Astrocyte (in vitro differentiated cells and primary cell): Measurements from ENCODE around the gene PRSS1. TPM values are rescaled to one million over a fixed set of nuclear protein-coding genes. Genes with fewer than 3 reads are reported as not detected.

Source experiments
- DNase-seq: peaks from one replicate; pipeline ENCODE4 v3.0.0-alpha.2; 2010; ENCODE audit warnings: low read depth
- FAIRE-seq: peaks from 2 replicates; lab custom pipeline; 2011; peaks lifted over from hg19 to GRCh38; lab: Jason Lieb, UNC
- H2AFZ ChIP-seq: 2 replicates; pipeline ENCODE4 v1.6.0; 2012; ENCODE audit warnings: low read depth, low read length, inconsistent platforms
- H3K27ac ChIP-seq: 2 replicates; pipeline ENCODE4 v1.5.1; 2011; ENCODE audit warnings: low read depth, low read length, inconsistent platforms
- H3K27me3 ChIP-seq: 2 replicates; pipeline ENCODE4 v1.6.0; 2011; ENCODE audit warnings: low read length, inconsistent platforms; ENCODE audit not compliant: insufficient read depth
- H3K36me3 ChIP-seq: 2 replicates; pipeline ENCODE4 v1.5.1; 2011; ENCODE audit warnings: low read length, inconsistent platforms; ENCODE audit not compliant: insufficient read depth
- H3K4me1 ChIP-seq: 2 replicates; pipeline ENCODE4 v1.5.1; 2011; ENCODE audit warnings: low read length, inconsistent platforms; ENCODE audit not compliant: insufficient read depth
- H3K4me2 ChIP-seq: 2 replicates; pipeline ENCODE4 v1.6.0; 2012; ENCODE audit warnings: low read length, inconsistent platforms
- H3K4me3 ChIP-seq: 2 replicates; pipeline ENCODE4 v1.5.1; 2011; ENCODE audit warnings: low read depth, mild to moderate bottlenecking, low read length, inconsistent platforms; ENCODE audit not compliant: insufficient read depth
- H3K79me2 ChIP-seq: 2 replicates; pipeline ENCODE4 v1.6.0; 2012; ENCODE audit warnings: mild to moderate bottlenecking, low read length, inconsistent platforms; ENCODE audit not compliant: insufficient read depth
- H3K9ac ChIP-seq: 2 replicates; pipeline ENCODE4 v1.6.0; 2012; ENCODE audit warnings: mild to moderate bottlenecking, low read length, inconsistent platforms
- H3K9me3 ChIP-seq: 2 replicates; pipeline ENCODE4 v1.5.1; 2012; ENCODE audit warnings: low read depth, mild to moderate bottlenecking, low read length, inconsistent platforms; ENCODE audit not compliant: insufficient read depth
- H4K20me1 ChIP-seq: 2 replicates; pipeline ENCODE4 v1.6.0; 2012; ENCODE audit warnings: low read length, inconsistent platforms; ENCODE audit not compliant: insufficient read depth
- H3K27ac Mint-ChIP-seq: one replicate; pipeline ENCODE4 v1.8.0; 2021; ENCODE audit warnings: mild to moderate bottlenecking, mixed read lengths; ENCODE audit not compliant: unreplicated experiment
- H3K27me3 Mint-ChIP-seq: one replicate; pipeline ENCODE4 v1.8.0; 2021; ENCODE audit warnings: low read depth, mixed read lengths; ENCODE audit not compliant: unreplicated experiment
- H3K36me3 Mint-ChIP-seq: one replicate; pipeline ENCODE4 v1.8.0; 2021; ENCODE audit warnings: low read depth, mixed read lengths; ENCODE audit not compliant: unreplicated experiment
- H3K4me1 Mint-ChIP-seq: one replicate; pipeline ENCODE4 v1.8.0; 2021; ENCODE audit warnings: low read depth, mixed read lengths; ENCODE audit not compliant: unreplicated experiment
- H3K4me3 Mint-ChIP-seq: one replicate; pipeline ENCODE4 v1.8.0; 2021; ENCODE audit warnings: mild to moderate bottlenecking, moderate library complexity, mixed read lengths; ENCODE audit not compliant: unreplicated experiment
- H3K9me3 Mint-ChIP-seq: one replicate; pipeline ENCODE4 v1.8.0; 2021; ENCODE audit warnings: mild to moderate bottlenecking, mixed read lengths; ENCODE audit not compliant: unreplicated experiment
- EZH2 ChIP-seq: IDR thresholded peaks from 2 replicates; pipeline ENCODE4 v1.6.1; 2012; ENCODE audit warnings: mild to moderate bottlenecking, low read length, inconsistent platforms; ENCODE audit not compliant: insufficient read depth
- total RNA-seq: library from RNA; stranded (reverse); gene quantifications from 2 replicates; pipeline ENCODE4 v1.2.1, GENCODE V29; 2021
- TF ChIP-seq, protein P1 (sequence below): IDR thresholded peaks from 2 replicates; pipeline ENCODE4 v1.5.1; 2011; ENCODE audit warnings: low read depth, mild to moderate bottlenecking, inconsistent platforms, low read length, moderate library complexity; ENCODE audit not compliant: insufficient read depth

PRSS1 gene
- total RNA-seq, 1 donor from 2014 or later, result not detected

GRCh38 chr7:142717453-142717852, 31.8 kb upstream of the PRSS1 start:
- Mint-ChIP-seq H3K36me3 (peaks cover 2% of the 10 kb centered on the region), H3K4me3 (no peak overlapping the region), H3K9me3 (no peaks in the 10 kb centered on the region), H3K4me1 (peaks cover 3% of the 10 kb centered on the region), H3K27ac (no peak overlapping the region), H3K27me3 (peaks cover 4% of the 10 kb centered on the region)
- no peaks in the 10 kb centered on the region for H3K9me3 ChIP-seq
- FAIRE-seq, result no peak
- H3K4me2 ChIP-seq, result no peak overlapping the region
- no peak overlapping the region for H2AFZ ChIP-seq
- no peaks in the 10 kb centered on the region for H3K36me3 ChIP-seq
- no peak overlapping the region for H3K4me3 ChIP-seq
- H3K27me3 ChIP-seq, result peaks cover 8% of the 10 kb centered on the region
- H3K27ac ChIP-seq, result no peak overlapping the region
- H4K20me1 ChIP-seq, result no peaks in the 10 kb centered on the region
- no peak overlapping the region for H3K9ac ChIP-seq
- no peaks in the 10 kb centered on the region for H3K4me1 ChIP-seq
- no peak for TF ChIP-seq EZH2
- TF ChIP-seq, protein P1, sequence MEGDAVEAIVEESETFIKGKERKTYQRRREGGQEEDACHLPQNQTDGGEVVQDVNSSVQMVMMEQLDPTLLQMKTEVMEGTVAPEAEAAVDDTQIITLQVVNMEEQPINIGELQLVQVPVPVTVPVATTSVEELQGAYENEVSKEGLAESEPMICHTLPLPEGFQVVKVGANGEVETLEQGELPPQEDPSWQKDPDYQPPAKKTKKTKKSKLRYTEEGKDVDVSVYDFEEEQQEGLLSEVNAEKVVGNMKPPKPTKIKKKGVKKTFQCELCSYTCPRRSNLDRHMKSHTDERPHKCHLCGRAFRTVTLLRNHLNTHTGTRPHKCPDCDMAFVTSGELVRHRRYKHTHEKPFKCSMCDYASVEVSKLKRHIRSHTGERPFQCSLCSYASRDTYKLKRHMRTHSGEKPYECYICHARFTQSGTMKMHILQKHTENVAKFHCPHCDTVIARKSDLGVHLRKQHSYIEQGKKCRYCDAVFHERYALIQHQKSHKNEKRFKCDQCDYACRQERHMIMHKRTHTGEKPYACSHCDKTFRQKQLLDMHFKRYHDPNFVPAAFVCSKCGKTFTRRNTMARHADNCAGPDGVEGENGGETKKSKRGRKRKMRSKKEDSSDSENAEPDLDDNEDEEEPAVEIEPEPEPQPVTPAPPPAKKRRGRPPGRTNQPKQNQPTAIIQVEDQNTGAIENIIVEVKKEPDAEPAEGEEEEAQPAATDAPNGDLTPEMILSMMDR, result no peak
- no peaks in the 10 kb centered on the region for H3K79me2 ChIP-seq
- no peak for DNase-seq

- H3K4me1 Mint-ChIP-seq, result peaks cover 3% of the 10 kb centered on the region
- H3K27ac ChIP-seq, result no peak overlapping the region
- DNase-seq (no peak), FAIRE-seq (no peak)
- H3K36me3 ChIP-seq, result no peaks in the 10 kb centered on the region
- no peak overlapping the region for H3K9ac ChIP-seq
- H3K4me2 ChIP-seq, result no peak overlapping the region
- no peaks in the 10 kb centered on the region for H3K4me1 ChIP-seq
- H3K9me3 ChIP-seq, result no peaks in the 10 kb centered on the region
- peaks cover 4% of the 10 kb centered on the region for H3K27me3 Mint-ChIP-seq
- no peak overlapping the region for H2AFZ ChIP-seq
- H3K27ac Mint-ChIP-seq, result no peak overlapping the region
- peaks cover 2% of the 10 kb centered on the region for H3K36me3 Mint-ChIP-seq
- no peaks in the 10 kb centered on the region for H3K9me3 Mint-ChIP-seq
- TF ChIP-seq, protein P1, result no peak
- TF ChIP-seq EZH2, result no peak
- H3K4me3 Mint-ChIP-seq, result no peak overlapping the region
- no peak overlapping the region for H3K4me3 ChIP-seq
- no peaks in the 10 kb centered on the region for H3K79me2 ChIP-seq
- peaks cover 8% of the 10 kb centered on the region for H3K27me3 ChIP-seq
- no peaks in the 10 kb centered on the region for H4K20me1 ChIP-seq
Observed at GRCh38 chr7:142718313-142718712, 31.0 kb upstream of the PRSS1 start.

GRCh38 chr7:142720172-142720773, 29.0 kb upstream of the PRSS1 start:
- TF ChIP-seq, protein P1, result no peak
- no peak for TF ChIP-seq EZH2
- H3K36me3 ChIP-seq, result no peaks in the 10 kb centered on the region
- H2AFZ ChIP-seq, result no peak overlapping the region
- H3K27ac Mint-ChIP-seq, result no peak overlapping the region
- H3K4me1 Mint-ChIP-seq, result peaks cover 3% of the 10 kb centered on the region
- H3K9me3 ChIP-seq, result no peaks in the 10 kb centered on the region
- H3K36me3 Mint-ChIP-seq, result peaks cover 2% of the 10 kb centered on the region
- H3K27me3 ChIP-seq, result peaks cover 11% of the 10 kb centered on the region
- FAIRE-seq (no peak), DNase-seq (no peak)
- H3K79me2 ChIP-seq, result no peaks in the 10 kb centered on the region
- no peaks in the 10 kb centered on the region for H3K9me3 Mint-ChIP-seq
- H3K27ac ChIP-seq, result no peak overlapping the region
- no peaks in the 10 kb centered on the region for H4K20me1 ChIP-seq
- H3K27me3 Mint-ChIP-seq, result peaks cover 2% of the 10 kb centered on the region
- no peak overlapping the region for H3K4me3 ChIP-seq
- H3K4me3 Mint-ChIP-seq, result no peak overlapping the region
- no peak overlapping the region for H3K4me2 ChIP-seq
- no peaks in the 10 kb centered on the region for H3K4me1 ChIP-seq
- no peak overlapping the region for H3K9ac ChIP-seq
